DMS153 treated with DMSO at 0.1 percent for 48 hours (cell line): ENCODE data around the gene CWC22.
"Not testable (repeated sequence)": the region's sequence is repeated elsewhere in the genome, so short reads cannot be mapped to it uniquely, and the experiment has no call there.

ENCODE experiments used
- DNase-seq: peaks from one replicate; lab custom pipeline; 2025; ENCODE audit not compliant: unreplicated experiment; lab: John Stamatoyannopoulos, UW

CWC22 gene

DNA sequence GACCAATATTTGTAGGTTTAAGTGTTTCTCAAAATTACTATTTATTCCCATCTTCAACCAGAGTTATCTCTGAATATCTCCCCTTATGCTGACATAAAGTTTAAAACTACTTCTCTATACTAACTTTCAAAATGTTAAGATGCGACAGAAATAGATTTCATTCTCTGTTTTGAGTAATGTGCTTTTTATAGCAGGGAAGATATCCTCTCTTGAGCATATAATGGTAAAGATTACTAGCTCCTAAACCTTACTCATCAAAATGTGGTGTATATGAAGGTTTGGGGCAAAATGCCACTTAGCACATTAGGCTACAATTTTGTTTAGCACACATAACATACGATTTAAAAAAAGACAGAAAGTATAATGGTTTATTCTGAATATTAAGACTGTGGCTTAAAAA is 54.4 kb downstream of the CWC22 start:
- no peak for DNase-seq

DNA sequence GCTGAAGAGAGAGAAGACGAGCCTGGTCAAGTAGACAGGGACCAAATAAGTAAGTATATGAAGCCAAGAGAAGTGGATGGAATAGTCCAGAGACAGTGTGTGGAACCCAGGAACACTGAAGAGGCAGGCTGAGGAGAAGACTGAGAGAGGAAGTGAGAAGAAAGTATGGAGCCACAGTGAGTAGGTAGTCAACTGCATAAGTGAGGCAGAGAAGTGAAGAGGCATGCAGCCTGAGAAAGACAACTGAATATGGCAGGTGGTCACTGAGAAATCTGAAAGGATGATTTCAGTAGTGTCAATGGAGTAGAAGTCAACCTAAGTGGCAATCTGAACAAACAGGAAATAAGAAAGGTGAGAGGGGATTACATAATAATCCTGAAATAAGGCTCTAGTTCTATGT is 55.4 kb downstream of the CWC22 start:
- no peak for DNase-seq

DNA sequence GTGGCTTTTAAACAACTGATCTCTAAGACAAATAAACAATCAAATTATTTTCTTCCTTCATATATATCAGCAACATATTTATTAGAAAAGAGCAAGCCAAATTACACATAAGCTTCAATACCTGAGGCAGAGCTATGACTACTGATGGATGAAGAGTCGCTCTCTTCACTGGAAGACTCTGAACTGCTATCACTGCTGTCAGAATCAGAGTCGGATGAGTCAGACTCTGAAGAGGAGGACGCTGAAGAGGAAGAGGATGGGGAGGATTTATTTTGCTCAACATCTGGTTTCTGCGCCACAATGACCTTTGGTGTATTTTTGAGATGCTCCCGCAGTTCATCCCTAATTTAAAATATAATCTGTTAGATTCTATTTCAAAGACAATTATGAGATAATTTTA is 56.7 kb downstream of the CWC22 start:
- no peak for DNase-seq

DNA sequence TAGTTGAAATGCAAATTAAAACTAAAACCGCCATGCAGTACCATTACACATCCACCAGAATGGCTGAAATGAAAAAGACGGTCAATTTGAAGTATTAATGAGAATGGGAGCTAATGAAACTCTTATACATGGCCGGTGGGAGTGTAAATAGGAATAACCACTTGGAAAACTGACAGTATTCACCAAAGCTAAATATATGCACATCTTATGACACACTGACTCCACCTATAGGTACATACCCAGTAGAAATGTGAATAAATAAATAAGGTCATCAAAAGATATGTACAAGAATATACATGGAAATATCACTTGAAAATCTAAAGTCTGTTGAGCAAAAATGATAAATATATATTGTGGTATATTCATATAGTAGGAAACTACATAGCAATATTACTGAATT is 57.7 kb downstream of the CWC22 start:
- no peak for DNase-seq

DNA sequence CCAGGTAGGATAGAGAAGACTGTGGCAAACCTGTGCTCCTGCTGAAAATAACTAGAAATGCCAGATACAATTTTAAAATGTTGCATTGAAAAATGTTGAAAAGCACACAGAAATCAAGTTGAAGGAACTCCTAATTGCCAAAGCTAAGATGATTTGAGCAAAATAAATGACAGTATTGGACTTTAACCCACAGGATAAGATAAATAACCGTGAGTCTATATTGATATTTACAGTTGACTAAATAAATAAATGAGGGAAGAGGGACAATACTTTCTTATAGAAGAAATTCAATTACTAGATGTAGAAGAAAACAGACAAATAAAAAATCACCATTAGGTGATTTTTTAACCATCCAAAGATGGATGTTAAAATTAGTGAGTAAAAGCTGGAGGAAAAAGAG is 59.0 kb downstream of the CWC22 start:
- DNase-seq, result no peak

DNA sequence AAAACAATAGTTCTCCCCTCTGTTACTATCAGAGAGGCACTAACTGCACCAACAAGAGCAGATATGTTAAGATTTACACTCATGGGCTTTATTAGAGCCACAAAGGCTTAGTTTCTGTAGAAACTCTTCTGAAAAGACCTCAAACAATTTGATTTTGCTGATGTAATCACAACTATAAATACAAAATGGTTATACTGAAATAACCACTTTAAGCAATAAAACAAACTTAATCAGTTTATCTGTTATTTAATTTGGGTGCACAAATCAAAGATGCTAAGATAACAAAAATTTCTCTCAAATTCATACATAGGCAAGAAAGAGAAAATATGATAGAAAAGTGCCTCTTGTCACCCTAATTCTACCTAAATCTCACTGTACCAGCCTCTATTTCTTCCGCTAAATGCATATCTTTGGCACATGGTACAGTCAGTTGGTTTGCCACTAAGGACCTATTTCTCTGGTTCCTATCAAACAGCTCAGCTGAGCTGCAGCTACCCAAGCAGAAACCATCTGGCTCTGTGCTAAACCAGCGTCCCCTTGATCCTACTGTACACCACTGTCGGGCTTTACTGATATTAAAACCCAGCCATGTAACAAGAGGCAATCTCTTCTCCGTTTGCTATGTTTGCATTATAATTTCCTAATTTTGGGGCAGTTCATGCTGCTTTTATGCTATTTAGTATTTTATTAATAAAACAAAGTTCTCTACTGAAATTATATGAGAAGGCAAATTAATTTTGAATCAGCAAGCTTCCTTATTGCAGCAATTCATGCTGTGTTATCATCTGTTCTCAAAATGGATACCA is 60.1 kb downstream of the CWC22 start:
- no peak for DNase-seq

DNA sequence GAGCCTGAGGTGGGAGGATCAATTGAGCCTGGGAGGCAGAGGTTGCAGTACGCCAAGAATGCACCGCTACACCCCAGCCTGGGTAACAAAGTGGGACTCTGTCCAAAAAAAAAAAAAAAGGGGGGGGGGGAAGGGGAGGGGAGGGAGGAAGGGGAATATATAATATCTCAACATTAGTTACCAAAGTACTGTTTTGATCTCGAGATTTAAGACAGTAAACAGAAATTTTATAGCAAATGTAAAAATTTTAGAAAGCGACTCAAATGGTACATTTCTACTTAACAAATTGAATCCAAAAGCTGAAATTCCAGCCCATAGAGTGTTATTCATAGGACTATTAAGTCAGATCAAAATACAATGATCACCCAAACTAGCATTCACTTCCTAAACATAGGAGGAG is 60.8 kb downstream of the CWC22 start:
- DNase-seq, result no peak

DNA sequence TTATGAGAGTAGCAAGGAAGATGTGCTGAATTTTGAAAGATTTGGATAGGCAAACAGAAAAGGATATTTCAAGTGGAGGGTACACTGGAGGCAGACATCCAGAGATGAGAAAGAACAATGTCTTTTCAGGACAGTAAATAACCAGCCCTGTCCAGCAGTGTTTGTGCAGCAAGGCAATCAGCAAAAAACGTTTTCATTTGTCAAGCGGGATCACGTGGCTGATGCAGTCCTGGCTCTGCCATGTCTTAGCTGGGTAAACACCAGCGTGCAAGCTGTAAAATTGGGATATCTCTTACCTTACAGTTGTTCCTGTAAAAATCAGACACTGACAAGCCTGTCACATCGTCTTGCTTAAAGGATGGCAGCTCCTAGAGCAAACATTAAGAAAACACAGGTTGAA is 67.8 kb downstream of the CWC22 start:
- DNase-seq, result no peak

DNA sequence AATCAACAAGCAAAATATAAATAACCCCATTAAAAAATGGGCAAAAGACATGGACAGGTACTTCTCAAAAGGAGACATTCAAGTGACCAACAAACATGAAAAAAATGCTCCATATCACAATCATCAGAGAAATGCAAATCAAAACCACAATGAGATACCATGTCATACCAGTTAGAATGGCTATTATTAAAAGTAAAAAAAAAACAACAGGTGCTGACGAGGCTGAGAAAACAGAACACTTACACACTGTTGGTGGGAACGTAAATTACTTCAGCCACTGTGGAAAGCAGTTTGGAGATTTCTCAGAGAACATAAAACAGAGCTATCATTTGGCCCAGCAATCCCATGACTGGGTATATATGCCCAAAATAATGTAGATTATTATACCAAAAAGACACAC is 69.1 kb downstream of the CWC22 start:
- DNase-seq, result no peak

DNA sequence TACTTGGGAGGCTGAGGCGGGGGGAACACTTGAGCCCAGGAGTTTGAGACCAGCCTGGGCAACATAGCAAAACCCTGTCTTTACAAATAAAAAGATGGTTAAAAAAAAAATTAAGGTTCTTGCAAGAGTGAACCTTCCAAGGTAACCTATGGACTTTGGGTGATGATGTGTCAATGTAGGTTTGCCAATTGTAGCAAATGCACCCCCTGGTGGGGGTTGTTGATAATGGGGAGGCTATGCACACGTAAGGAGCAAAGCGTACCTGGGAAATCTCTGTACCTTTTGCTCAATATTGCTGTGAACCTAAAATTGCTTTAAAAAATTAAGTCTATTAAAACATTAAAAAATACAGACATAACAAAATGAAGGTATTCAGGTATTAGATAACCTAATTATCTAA is 70.4 kb downstream of the CWC22 start:
- no peak for DNase-seq

DNA sequence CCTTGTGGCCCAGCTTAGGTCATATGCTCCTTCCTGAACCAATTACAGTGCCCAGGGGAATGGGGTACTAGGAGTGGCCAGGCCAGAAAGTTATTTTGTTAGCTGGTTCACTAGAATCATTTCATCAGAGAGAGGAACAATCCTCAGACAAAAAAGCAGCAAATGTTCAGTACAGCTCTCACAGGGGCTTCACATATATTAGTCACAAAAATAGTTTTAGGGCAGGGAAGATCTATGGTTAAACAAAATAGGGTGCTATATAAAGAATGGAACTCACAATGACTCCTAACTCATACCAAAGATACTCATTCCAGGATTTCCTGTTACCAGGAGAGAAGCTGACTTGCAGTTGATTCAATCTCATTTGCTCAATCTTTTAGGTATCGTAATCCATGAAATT is 71.0 kb downstream of the CWC22 start:
- DNase-seq, result no peak

DNA sequence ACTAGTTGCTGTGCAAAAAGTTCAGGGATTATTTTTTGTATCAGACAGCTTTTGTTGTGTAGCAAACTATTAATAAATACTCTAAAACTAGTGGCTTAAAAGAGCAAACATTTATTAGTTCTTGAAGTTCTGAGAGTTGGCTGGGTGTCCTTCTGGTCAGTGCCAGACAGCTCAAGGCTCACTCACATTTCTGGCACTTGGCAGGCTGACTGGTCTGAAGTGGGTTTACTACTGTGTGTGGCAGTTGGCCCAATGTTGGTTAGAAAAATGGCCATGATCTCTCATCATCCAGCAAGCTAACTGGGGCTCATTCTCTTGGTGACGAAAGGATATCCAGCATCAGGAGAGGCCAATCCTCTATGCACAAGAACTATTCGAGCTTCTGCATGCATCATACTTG is 74.3 kb downstream of the CWC22 start:
- DNase-seq, result no peak

DNA sequence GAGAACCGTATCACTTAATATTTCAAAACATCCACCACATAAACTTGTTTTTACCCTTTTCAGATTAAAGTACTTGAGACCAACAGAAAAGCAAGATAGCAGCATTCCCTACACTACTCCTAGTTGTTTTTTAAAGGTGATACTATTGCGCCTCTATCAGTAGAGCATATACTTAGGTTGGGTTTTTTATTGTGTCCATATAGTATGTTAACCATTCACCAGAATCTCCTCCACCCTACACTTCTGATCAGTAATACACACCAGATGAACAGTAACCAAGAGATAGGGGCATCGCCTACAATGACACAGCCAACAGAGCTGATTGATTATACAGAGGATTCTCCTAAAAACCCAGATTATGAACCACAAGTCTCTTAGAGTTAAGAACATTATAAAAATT is 75.6 kb downstream of the CWC22 start:
- no peak for DNase-seq

DNA sequence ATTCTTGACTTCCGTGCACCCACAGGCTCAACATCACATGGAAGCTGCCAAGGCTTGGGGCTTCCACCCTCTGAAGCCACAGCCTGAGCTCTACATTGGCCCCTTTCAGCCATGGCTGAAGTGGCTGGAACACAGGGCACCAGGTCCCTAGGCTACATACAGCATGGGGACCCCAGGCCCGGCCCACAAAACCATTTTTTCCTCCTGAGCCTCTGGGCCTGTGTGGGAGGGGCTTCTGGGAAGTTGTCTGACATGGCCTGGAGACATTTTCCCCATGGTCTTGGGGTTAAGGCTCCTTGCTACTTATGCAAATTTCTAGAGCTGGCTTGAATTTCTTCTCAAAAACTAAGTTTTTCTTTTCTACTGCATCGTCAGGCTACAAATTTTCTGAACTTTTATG is 77.1 kb downstream of the CWC22 start:
- not testable (repeated sequence) for DNase-seq

DNA sequence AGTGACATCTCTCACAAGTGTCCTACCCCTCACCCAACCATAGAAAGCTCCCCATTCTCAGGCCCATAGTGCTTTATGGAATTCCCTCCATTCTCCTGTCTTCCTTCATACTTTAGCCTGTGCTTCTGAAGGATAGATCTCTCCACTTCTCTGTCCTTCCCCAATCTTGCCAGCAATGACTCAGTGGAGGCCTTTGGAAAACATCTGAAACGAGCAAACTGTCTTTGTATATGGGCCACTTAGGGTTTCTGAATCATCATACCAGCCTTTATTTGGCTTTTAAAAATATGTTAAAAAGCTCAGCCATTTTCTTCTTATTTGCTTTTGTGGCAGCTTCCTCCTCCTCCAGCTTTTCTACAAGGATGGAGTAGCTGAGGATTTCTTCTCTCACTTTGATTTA is 80.1 kb downstream of the CWC22 start:
- no peak for DNase-seq

DNA sequence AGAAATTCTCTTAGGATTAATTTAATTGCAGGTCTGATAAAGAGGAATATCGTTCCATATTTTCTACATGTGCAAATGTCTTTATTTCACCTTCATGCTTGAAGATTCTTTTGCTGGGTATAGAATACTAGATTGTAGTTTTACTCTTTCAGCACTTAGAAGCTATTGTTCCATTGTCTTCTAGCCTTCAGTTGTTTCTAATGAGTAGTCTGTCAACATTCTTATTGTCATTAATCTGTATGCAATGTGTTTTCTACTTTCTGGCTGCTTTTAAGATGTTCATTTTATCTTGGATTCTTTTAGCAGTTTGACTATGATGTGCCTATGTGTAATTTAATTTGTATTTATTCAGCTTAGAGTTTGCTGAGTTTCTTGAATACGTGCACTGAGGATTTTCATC is 81.4 kb downstream of the CWC22 start:
- DNase-seq, result no peak

DNA sequence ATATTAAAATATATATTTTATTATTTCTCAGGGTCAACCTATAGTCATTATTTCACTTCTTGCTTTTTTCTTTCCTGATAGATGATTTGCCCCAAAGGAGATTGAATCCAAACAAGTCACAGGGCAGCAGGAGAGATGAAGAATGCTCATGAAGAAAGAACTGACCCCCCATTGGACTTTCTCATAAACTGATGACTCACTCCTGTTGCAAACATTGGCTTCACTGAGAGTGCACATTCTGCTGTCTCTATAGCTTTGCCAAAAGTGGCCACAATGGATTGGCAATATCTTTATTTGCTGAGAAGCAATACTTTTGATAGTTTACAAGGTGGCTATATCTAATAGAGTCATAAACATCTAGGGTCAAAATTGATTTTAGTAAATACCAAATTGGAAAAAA is 89.8 kb downstream of the CWC22 start:
- no peak for DNase-seq

DNA sequence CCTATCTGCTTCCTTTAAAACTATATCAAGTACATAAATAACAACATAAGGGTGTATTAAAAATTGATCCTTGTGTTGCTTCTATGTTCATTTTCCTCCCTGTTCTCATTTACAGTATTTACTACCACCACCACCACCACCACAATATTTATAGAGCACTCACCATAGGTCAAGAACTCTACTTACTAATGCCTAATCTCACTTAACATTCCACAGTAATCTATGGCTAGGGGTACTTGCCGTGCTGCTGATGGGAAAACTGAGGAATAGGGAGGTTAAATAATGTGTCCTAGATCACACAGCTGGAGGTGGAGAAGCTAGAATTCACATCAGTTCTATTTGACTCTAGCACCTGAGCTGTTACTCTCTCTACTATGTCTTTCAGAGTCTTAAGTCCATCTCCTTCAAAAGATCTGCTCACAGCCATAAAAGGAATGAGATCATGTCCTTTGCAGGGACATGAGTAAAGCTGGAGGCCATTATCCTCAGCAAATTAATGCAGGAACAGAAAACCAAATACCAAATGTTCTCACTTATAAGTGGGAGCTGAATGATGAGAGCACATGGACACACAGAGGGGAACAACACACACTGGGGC is 91.6 kb downstream of the CWC22 start:
- DNase-seq, result no peak

DNA sequence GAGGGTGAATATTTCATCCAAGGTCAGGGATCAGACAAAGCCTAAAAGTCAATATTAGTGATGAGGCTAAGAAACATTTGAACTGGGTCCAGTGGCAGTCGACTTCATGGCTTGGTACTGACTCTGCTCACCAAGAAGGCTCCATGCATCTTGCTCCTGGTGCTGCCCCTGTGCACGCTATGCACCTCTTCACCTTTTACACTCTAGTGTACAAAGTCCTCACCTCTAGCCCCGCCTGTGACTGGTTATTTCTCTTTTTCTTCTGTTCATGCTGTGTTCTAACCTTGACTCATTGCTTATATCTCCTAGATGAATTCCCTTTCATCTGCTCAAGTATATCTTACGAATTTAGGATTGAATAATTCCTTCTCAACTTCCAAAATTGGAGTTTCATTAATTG is 93.3 kb downstream of the CWC22 start:
- no peak for DNase-seq

DNA sequence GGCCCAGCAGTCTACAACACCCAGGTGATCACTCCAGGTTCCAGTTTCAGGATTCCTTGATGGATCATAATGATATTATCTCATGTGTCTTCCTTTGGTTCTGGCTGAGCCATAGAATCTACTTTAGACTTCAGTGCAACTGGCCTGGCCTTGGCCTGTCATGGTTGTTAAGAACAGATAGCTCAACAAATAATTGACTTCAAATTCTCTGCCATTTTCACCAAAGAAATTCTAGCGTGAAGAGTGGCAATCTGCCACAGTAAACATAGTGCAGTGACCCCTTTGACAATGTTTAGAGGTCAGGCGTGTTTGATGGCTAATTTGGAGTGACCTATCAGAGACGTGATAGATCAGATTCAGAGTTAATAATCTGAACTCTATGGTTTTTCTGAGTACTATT is 95.5 kb downstream of the CWC22 start:
- DNase-seq, result no peak

DNA sequence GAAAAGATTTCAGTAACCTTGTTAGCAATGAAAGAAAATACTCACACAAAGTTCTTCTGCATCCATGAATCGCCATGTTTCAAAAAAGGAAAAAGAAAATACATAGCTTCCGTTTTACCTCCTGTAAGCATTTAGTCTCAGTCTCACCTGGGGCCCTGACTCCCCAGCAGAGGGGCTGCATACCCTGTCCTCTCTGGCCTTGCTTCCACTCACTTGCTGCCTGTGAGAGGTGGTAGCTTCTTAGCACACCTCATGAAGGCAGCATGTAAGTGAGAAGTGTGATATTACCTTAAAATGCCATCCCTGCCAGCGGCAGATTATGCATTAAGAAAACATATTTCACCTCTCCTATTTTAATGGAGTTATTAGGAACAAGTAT is 96.4 kb downstream of the CWC22 start:
- DNase-seq, result no peak

DNA sequence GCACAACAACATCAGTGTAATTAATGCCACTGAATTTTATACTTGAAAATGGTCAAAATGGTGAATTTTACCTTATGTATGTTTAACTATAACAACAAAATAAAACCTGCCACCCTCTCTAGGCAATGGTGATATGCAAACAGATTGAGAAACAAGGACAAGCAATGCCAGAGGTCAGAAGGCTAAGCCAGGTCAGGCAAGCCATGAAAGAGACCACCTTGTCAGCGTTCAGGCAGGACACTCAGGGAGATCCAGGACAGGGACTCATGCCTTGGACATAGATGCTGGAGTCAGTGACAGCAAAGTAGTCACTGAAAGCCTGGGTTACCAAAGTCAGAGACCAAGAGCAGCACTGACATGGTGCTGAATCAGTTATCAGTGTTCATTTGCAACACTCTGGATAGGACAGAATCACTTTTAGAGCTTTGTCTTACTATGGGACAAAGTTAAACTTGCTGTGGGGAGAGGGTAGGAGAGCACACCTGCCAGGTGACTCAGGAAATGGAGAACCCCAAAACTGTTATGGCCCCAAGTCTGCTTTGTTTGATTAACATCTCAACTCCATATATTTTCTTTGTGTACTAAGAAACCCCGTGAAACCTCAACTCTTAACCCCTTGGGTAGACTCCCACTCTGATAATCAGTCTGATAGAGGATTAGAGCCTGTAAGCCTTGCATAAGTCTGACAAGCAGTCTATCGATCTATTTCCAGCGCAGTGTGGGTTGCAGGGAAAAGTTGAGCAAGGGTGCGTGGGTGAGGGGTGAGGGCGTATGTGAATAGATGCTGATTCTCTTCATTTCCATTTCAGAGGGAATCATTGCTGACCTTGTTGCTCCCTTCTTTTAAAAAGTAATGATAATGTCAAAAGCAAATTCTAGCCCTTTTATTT is 97.0 kb downstream of the CWC22 start:
- no peak for DNase-seq
